HL-60 (cell line): ENCODE data around the gene ABAT.

Experiments used
- DNase-seq, 2 experiments: peaks; one replicate each; pipeline ENCODE4 v3.0.0-alpha.2; 2010 to 2020; ENCODE audit warnings: low read depth in 1 of 2, low spot score in 1 of 2
- H3K27ac ChIP-seq: fragments of 250-450 bp; sonication (Bioruptor Pico); replicated peaks from 2 replicates; pipeline ENCODE4 v1.5.1; 2020; ENCODE audit warnings: mild to moderate bottlenecking, moderate library complexity
- H3K27me3 ChIP-seq: fragments of 250-450 bp; sonication (Bioruptor Pico); 2 replicates; pipeline ENCODE4 v1.5.1; 2021; ENCODE audit warnings: mild to moderate bottlenecking, moderate library complexity; ENCODE audit not compliant: insufficient read depth, poor library complexity, severe bottlenecking
- H3K4me3 ChIP-seq: replicated peaks from 2 replicates; pipeline ENCODE4 v1.5.1; 2011; ENCODE audit warnings: mild to moderate bottlenecking, control low read depth, low read length; ENCODE audit not compliant: insufficient read depth
- GABPA ChIP-seq: IDR thresholded peaks from 2 replicates; pipeline ENCODE4 v1.6.1; 2012; ENCODE audit warnings: low read depth
- POLR2AphosphoS5 ChIP-seq: IDR thresholded peaks from 2 replicates; pipeline ENCODE4 v1.6.1; 2012; ENCODE audit warnings: low read depth
- REST ChIP-seq: IDR thresholded peaks from 2 replicates; pipeline ENCODE4 v1.6.1; 2012; ENCODE audit warnings: low read depth; ENCODE audit not compliant: insufficient replicate concordance
- SPI1 ChIP-seq: IDR thresholded peaks from 2 replicates; pipeline ENCODE4 v1.6.1; 2012; ENCODE audit warnings: low read depth, mild to moderate bottlenecking, borderline replicate concordance
- TF ChIP-seq, protein P1 (sequence below): IDR thresholded peaks from one replicate; pipeline ENCODE4 v1.5.1; 2011; ENCODE audit warnings: low read length, control low read depth, inconsistent platforms; ENCODE audit not compliant: insufficient read depth

Gene ABAT

GRCh38 chr16:8714174-8714573 is 39.8 kb downstream of the ABAT start:
- H3K27ac ChIP-seq: no peak overlapping the region
- DNase-seq: no peak
- no peak overlapping the region for H3K4me3 ChIP-seq
- TF ChIP-seq, protein P1, sequence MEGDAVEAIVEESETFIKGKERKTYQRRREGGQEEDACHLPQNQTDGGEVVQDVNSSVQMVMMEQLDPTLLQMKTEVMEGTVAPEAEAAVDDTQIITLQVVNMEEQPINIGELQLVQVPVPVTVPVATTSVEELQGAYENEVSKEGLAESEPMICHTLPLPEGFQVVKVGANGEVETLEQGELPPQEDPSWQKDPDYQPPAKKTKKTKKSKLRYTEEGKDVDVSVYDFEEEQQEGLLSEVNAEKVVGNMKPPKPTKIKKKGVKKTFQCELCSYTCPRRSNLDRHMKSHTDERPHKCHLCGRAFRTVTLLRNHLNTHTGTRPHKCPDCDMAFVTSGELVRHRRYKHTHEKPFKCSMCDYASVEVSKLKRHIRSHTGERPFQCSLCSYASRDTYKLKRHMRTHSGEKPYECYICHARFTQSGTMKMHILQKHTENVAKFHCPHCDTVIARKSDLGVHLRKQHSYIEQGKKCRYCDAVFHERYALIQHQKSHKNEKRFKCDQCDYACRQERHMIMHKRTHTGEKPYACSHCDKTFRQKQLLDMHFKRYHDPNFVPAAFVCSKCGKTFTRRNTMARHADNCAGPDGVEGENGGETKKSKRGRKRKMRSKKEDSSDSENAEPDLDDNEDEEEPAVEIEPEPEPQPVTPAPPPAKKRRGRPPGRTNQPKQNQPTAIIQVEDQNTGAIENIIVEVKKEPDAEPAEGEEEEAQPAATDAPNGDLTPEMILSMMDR: no peak
- TF ChIP-seq POLR2AphosphoS5: no peak
- TF ChIP-seq REST: no peak
- TF ChIP-seq SPI1: no peak
- no peak for TF ChIP-seq GABPA
- H3K27me3 ChIP-seq: no peaks in the 10 kb centered on the region

- H3K27ac ChIP-seq: no peak overlapping the region
- TF ChIP-seq GABPA: no peak
- TF ChIP-seq SPI1: no peak
- TF ChIP-seq, protein P1: no peak
- TF ChIP-seq POLR2AphosphoS5: no peak
- TF ChIP-seq REST: no peak
- no peaks in the 10 kb centered on the region for H3K27me3 ChIP-seq
- DNase-seq: no peak
- no peak overlapping the region for H3K4me3 ChIP-seq
These were observed 40.4 kb downstream of the ABAT start for GRCh38 chr16:8714807-8715206.

GRCh38 chr16:8716052-8716451 is 41.6 kb downstream of the ABAT start:
- no peak overlapping the region for H3K27ac ChIP-seq
- no peak for DNase-seq
- no peaks in the 10 kb centered on the region for H3K27me3 ChIP-seq
- no peak for TF ChIP-seq SPI1
- TF ChIP-seq POLR2AphosphoS5: no peak
- no peak for TF ChIP-seq REST
- TF ChIP-seq, protein P1: no peak
- TF ChIP-seq GABPA: no peak
- no peak overlapping the region for H3K4me3 ChIP-seq
